VCaP (cell line): ENCODE measurements around the gene VGLL4.

Experiments
- H3K27ac ChIP-seq: fragments of 450-650 bp; 2 replicates; pipeline ENCODE4 v1.5.1; 2017
- TF ChIP-seq, protein P1 (sequence below): fragments of 450-650 bp; conservative IDR thresholded peaks from 2 replicates; pipeline ENCODE4 v1.5.1; 2017; ENCODE audit warnings: mild to moderate bottlenecking, moderate library complexity

The VGLL4 gene

DNA sequence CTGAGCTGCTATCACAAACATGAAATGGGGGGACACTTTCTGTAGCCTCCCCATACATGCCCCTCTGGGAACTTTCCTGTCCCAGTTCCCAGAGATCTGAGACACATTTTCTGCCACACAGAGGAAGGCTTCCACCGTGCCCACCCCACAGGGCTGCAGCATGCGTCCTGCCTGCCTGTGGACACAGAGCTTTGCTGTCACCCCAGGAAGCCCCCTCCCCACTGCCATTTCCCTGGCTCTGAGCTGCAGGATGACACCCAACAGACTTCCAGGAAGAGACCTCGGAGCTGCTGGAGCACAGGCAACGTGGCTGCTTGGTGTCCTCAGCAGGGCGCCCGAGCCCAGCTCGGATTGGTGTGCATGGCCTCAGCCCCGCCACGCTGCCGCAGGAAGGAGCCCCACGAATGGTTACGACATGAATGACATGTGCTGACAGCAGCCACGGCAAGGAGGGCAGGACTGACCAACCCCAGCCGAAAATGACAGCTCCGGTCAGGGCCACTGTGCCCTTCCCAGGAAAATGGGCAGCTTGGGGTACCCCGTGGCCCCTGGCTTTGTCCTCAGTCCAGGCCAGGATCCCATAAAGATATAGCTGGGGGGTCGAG is 81.3 kb downstream of the VGLL4 start:
- TF ChIP-seq, protein P1, sequence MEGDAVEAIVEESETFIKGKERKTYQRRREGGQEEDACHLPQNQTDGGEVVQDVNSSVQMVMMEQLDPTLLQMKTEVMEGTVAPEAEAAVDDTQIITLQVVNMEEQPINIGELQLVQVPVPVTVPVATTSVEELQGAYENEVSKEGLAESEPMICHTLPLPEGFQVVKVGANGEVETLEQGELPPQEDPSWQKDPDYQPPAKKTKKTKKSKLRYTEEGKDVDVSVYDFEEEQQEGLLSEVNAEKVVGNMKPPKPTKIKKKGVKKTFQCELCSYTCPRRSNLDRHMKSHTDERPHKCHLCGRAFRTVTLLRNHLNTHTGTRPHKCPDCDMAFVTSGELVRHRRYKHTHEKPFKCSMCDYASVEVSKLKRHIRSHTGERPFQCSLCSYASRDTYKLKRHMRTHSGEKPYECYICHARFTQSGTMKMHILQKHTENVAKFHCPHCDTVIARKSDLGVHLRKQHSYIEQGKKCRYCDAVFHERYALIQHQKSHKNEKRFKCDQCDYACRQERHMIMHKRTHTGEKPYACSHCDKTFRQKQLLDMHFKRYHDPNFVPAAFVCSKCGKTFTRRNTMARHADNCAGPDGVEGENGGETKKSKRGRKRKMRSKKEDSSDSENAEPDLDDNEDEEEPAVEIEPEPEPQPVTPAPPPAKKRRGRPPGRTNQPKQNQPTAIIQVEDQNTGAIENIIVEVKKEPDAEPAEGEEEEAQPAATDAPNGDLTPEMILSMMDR: no peak
- no peak overlapping the region for H3K27ac ChIP-seq

DNA sequence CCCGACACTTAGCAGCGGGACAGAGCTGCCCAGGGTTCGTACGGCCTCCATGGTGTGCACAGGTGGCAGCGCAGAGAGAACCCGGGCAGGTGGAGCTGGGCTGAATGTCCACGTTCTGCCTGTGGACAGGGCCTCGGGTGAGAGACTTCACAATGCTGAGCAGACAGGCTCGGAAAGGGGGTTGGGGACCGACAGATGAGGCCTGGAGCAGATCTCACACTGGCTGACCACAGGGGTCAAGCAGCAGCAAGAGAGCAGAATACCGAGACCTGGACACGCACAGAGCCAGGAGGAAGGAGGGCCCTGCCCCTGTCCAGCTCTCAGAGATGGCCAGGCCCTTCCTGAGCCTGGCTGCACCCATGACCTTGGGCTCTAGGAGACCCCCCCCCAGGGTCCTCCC is 83.0 kb downstream of the VGLL4 start:
- TF ChIP-seq, protein P1: no peak
- peak overlapping the region; percentile 11 for H3K27ac ChIP-seq

GRCh38 chr3:11559816-11560633 is 83.7 kb downstream of the VGLL4 start:
- TF ChIP-seq, protein P1: no peak
- H3K27ac ChIP-seq: peak overlapping the region; percentile 11

DNA sequence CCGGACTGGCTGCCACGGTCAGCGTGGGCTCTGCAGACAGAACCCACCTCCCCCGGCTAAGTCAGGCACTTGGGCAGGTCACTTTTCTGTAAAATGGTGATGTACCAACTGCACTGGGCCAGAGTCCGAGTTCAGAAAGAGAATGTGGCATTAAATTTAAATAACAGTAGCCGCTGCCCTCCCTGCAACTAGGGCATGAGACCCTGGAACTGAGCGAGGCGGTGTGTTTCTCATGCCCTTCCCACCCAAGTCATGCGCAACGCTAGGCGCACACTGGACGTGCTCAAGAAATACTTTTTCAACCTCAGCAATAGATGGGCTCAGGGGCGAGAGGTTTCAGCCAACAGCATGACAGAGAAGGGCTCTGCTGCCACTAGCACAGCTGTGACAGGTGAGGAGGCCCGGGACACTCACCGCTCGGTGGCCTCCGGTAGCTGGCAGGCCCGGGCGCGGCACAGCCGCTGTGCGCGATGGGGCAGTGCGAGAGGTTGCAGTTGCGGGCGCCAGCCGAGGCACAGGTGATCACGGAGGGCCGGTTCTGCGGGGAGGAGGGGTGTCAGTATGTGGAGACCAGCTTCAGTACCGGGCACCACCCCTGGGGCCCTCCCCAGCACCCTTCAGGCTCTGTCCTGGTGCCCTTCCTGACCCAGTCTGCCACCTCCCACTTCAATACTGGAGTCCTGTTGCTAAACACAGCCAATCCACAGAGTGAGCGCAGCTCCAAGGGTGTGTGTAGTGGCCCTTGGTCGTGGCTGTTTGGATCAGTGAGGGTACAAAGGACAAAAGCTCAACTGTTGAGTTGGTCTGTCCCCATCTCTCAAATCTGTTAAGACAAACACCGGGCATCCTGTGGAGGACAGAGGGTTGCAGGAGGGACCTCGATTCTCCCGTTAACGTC is 84.5 kb downstream of the VGLL4 start:
- H3K27ac ChIP-seq: peak overlapping the region; percentile 11

GRCh38 chr3:11558411-11558903 is 85.3 kb downstream of the VGLL4 start:
- TF ChIP-seq, protein P1: no peak
- H3K27ac ChIP-seq: peak overlapping the region; percentile 93

More for the DNA sequence above, 84.5 kb downstream of the VGLL4 start:
- TF ChIP-seq, protein P1: no peak

DNA sequence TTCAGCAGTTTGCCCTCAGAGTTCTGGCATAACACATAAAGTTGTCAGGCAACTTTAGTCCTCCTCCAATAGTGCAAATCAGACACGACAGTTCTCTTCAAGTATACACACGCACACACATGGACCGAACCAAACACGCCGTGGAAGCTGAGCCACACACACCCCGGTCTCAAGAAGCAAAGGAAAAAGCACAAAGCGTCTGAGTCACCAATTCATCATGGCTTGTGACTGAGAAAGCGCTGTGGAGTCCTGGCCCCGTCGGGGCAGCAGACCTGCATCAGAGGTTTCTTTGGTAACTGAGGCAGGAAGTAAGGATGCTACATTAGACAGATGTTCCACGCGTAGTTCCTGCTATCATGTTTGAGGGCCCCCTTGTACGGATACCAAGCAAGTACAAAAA is 85.7 kb downstream of the VGLL4 start:
- H3K27ac ChIP-seq: peak overlapping the region; percentile 93
- TF ChIP-seq, protein P1: no peak
